COLO668 (cell line): ENCODE results near the gene ODAD3.
A peak's percentile ranks its signal among the peaks of the same experiment; 100 is the strongest.

Experiments
- DNase-seq: peaks from one replicate; lab custom pipeline; 2025; ENCODE audit not compliant: unreplicated experiment; lab: John Stamatoyannopoulos, UW

Gene ODAD3

DNA sequence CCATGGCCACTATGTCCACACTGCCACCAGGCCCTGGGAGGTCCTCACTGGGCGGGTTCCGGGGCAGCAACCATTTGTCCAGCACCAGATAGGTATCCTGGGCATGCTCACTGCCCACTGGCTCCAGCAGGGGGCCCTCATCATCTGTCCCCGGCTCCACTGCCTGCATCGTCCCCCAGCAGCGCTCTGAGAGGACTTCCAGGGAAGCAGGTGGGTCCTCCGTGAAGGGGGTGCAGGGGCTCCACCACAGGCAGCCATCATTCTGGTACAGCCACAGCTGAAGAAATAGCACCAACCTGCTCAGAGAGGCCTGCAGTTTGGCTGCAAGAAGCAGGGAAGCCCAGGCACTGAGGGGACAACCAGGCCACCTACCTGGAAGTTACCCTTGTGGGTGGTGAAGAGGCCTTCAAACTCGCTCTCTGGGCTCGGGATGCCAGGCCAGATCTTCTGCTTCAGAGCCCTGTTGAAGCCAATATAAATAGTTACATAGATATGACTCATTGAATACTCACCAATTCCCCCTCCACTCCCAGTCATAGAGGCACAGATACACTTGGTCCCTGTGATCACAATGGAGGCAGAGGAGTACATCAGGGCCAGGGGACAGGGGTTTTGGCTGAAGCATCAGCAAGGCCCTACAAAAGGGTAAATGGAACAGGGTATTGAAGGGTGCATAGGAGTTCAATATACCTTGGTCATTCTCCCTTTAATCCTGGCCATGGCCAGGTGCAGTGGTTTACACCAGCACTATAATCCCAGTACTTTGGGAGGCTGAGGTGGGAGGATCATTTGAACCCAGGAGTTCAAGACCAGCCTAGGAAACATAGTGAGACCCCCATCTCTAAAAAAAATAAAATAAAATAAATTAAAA is 56.4 kb downstream of the ODAD3 start:
- DNase-seq, result peak; percentile 62

GRCh38 chr19:11377756-11378155 is 57.2 kb downstream of the ODAD3 start:
- no peak for DNase-seq

GRCh38 chr19:11377237-11377636 is 57.7 kb downstream of the ODAD3 start:
- no peak for DNase-seq

DNA sequence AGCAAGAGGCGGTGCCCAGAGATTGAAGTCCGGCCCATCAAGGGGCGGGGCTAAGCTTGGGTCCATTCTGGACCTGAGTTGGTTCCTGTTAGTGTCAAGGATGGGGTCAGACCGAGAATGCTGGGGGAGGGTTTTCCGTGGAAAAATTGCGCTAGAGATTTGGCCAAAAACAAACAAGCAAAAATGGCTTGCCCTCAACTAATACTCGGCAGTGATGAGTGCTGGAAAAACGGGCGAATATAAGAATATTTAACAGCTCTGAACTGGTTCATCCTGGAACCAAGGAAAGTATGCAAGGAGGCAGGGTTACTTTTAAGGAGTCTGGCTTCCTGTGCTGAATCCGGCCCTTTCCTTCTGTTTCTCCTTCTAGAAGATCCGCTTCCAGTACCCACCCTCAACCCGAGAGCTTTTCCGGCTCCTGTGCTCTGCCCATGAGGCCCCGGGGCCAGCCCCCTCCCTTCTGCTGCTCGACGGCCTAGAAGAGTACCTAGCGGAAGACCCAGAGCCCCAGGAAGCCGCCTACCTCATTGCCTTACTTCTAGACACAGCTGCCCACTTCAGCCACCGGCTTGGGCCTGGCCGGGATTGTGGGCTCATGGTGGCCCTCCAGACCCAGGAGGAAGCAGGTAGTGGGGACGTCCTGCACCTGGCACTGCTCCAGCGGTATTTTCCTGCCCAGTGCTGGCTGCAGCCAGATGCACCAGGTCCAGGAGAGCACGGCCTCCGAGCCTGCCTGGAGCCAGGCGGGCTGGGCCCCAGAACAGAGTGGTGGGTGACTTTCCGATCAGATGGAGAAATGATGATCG is 59.6 kb downstream of the ODAD3 start:
- DNase-seq, result peak; percentile 75

GRCh38 chr19:11374433-11375142 is 60.3 kb downstream of the ODAD3 start, which contains the start of gene SWSAP1:
Gene SWSAP1 (plus strand): TSS chr19:11374666. CDS start chr19:11374681, 15 bp downstream.
- peak; percentile 98 for DNase-seq

GRCh38 chr19:11373885-11374432 is 61.0 kb downstream of the ODAD3 start:
- peak; percentile 34 for DNase-seq

DNA sequence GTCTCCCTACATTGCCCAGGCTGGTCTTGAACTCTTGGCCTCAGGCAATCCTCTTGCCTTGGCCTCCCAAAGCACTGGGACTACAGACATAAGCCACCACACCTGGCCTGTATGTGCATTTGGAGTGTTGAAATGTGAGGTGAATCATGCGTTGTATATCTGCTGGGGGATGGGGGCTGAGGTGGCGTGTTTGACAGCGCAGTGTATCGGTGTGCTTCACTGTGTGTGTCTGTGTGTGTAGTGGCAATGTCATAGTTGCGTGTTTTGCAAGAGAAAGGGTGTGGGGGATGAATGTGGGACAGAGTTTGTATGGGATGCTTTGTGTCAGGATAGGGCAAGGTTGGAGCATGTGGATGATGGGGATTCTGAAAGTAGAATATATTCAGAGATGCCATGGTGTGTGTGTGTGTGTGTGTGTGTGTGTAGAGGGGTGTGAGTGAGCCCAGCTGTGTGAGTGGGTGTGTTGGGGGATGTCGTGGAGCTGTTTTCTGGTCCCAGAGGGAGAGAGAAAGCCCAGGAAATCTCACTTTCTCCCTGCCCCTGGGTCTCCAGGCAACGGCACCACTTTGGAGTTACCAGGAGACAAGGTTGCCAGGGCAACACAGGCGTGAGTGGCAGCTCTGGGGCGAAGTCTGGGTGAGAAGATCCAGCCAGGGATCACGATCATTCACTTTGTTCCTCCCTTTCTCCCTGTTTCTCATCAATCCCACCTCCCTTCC is 61.6 kb downstream of the ODAD3 start:
- DNase-seq, result peak; percentile 92

- DNase-seq, result no peak
These were observed 64.2 kb downstream of the ODAD3 start for GRCh38 chr19:11370744-11371143.
